Measurements from ENCODE around the gene AADACL3. TPM values are rescaled to one million over a fixed set of nuclear protein-coding genes. Genes with fewer than 3 reads are reported as not detected.

Gene AADACL3
- total and polyA plus RNA-seq, 10 of the 15 experiments (the other 5 are each of a cell fraction or from before 2014, with no cell fraction given): not detected

DNA sequence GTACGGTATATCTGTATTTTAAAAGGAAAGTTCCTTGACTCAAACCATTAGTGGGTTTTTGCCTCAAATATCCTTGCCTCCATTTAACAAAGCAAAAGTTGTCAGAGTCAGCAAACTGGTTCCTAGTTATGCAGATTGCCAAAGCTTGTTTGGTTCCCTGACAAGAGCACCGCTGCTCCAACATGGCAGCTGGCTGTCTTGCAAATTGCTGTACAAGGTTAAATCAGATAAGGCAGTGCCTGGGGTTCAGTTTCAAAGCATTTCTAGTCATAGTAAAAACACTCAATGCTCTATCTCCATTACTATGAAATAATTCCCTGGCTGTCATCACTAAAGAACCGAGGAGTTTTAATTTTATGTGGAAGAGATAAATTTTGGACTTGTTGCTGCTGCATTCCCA lies 18.7 kb downstream of the AADACL3 start:
- Histone ChIP-seq H4K20me1 (ENCODE audit: control insufficient read depth, insufficient read depth) (no peaks in the 10 kb centered on the region), H3K4me1 (ENCODE audit: control insufficient read depth, insufficient read depth, low read length) (no peaks in the 10 kb centered on the region), H3K27me3 (replicated peaks in 1 of 2; ENCODE audit: control insufficient read depth in 2 of 2, insufficient read depth in 2 of 2, low read length in 1 of 2) (no peaks in the 10 kb centered on the region), H3K4me3 (no peak overlapping the region), H3K9me3 (replicated peaks; ENCODE audit: control insufficient read depth, insufficient read depth, low read length) (no peaks in the 10 kb centered on the region), H3K9ac (ENCODE audit: control insufficient read depth, insufficient read depth, low read length) (no peak overlapping the region), H3K27ac (ENCODE audit: control insufficient read depth, insufficient read depth) (no peak overlapping the region), H3K79me2 (ENCODE audit: control insufficient read depth, insufficient read depth, low read length) (no peaks in the 10 kb centered on the region), H2AFZ (ENCODE audit: control insufficient read depth, low read depth, low read length) (no peak overlapping the region), H3K36me3 (ENCODE audit: control insufficient read depth in 2 of 2, insufficient read depth in 2 of 2, low read length in 1 of 2) (no peaks in the 10 kb centered on the region), H3K4me2 (ENCODE audit: control insufficient read depth, insufficient read depth) (no peak overlapping the region)
- in situ Hi-C loops (cut with MboI): no loop called here
- RAD21 ChIA-PET (ENCODE audit: unreplicated experiment): no interaction called here
- CTCF ChIA-PET: no interaction called here
- 40% methylated on average over 3 of the region's 3 CpGs for WGBS (ENCODE audit: insufficient coverage, insufficient replicate concordance, low lambda C conversion rate, missing lambda C conversion rate)
- ATAC-seq: no peak
- intact Hi-C loops (cut with micrococcal nuclease; ENCODE audit: unreplicated experiment): no loop called here
- no peak for DNase-seq (ENCODE audit: low read depth, low spot score)
- POLR2A ChIA-PET: no interaction called here
- no TSS peak for BruUV-seq (replicated peaks)
- TF ChIP-seq MXI1 (IDR thresholded peaks at IDR 0.05; ENCODE audit: low read depth, low read length) (no peak), RBBP5 (conservative IDR thresholded peaks at IDR 0.05) (no peak), SMAD5 (IDR thresholded peaks at IDR 0.05; ENCODE audit: low read depth) (no peak), JUND (IDR thresholded peaks at IDR 0.05; ENCODE audit: low read depth, low read length) (no peak), NR2C1 (IDR thresholded peaks at IDR 0.05) (no peak), NFYA (IDR thresholded peaks at IDR 0.05; ENCODE audit: borderline replicate concordance, low read depth, low read length) (no peak), PAX8 (IDR thresholded peaks at IDR 0.05) (no peak), SRF (IDR thresholded peaks at IDR 0.05; ENCODE audit: low read depth in 2 of 2, low read length in 2 of 2) (no peak), IKZF1 (conservative IDR thresholded peaks at IDR 0.05) (no peak), SUZ12 (IDR thresholded peaks at IDR 0.05; ENCODE audit: unreplicated experiment) (no peak), BMI1 (IDR thresholded peaks at IDR 0.05; ENCODE audit: borderline replicate concordance) (no peak)
- TF ChIP-seq, protein P1, sequence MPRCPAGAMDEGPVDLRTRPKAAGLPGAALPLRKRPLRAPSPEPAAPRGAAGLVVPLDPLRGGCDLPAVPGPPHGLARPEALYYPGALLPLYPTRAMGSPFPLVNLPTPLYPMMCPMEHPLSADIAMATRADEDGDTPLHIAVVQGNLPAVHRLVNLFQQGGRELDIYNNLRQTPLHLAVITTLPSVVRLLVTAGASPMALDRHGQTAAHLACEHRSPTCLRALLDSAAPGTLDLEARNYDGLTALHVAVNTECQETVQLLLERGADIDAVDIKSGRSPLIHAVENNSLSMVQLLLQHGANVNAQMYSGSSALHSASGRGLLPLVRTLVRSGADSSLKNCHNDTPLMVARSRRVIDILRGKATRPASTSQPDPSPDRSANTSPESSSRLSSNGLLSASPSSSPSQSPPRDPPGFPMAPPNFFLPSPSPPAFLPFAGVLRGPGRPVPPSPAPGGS (IDR thresholded peaks at IDR 0.05; ENCODE audit: borderline replicate concordance, insufficient read depth, low read depth, low read length, poor library complexity, severe bottlenecking): no peak
- TF ChIP-seq, protein P2, sequence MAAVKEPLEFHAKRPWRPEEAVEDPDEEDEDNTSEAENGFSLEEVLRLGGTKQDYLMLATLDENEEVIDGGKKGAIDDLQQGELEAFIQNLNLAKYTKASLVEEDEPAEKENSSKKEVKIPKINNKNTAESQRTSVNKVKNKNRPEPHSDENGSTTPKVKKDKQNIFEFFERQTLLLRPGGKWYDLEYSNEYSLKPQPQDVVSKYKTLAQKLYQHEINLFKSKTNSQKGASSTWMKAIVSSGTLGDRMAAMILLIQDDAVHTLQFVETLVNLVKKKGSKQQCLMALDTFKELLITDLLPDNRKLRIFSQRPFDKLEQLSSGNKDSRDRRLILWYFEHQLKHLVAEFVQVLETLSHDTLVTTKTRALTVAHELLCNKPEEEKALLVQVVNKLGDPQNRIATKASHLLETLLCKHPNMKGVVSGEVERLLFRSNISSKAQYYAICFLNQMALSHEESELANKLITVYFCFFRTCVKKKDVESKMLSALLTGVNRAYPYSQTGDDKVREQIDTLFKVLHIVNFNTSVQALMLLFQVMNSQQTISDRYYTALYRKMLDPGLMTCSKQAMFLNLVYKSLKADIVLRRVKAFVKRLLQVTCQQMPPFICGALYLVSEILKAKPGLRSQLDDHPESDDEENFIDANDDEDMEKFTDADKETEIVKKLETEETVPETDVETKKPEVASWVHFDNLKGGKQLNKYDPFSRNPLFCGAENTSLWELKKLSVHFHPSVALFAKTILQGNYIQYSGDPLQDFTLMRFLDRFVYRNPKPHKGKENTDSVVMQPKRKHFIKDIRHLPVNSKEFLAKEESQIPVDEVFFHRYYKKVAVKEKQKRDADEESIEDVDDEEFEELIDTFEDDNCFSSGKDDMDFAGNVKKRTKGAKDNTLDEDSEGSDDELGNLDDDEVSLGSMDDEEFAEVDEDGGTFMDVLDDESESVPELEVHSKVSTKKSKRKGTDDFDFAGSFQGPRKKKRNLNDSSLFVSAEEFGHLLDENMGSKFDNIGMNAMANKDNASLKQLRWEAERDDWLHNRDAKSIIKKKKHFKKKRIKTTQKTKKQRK (IDR thresholded peaks at IDR 0.05; ENCODE audit: low read depth, low read length): no peak
- FAIRE-seq: no peak
- SMC1A ChIA-PET (ENCODE audit: uncharacterized antibody, unreplicated experiment): no interaction called here

Measured in GM12878 (cell line).